Measurements from ENCODE around the gene PCCA. TPM values are rescaled to one million over a fixed set of nuclear protein-coding genes. Genes with fewer than 3 reads are reported as not detected.
A peak's percentile ranks its signal among the peaks of the same experiment; 100 is the strongest.

PCCA gene
- total and polyA plus RNA-seq, 12 donors, result 27.6 to 176 (median 97.7) TPM

GRCh38 chr13:100544866-100545683 lies 456.2 kb downstream of the PCCA start:
- intact Hi-C loops (cut with DNase I), result no loop called here
- Histone ChIP-seq H3K9me3 (replicated peaks in 1 of 3) (no peaks in the 10 kb centered on the region), H3K4me3 (peak overlapping the region in 1 of 4 donors; percentile 0), H3K36me3 (replicated peaks in 1 of 2) (no peaks in the 10 kb centered on the region), H3K27me3 (no peaks in the 10 kb centered on the region), H3K27ac (peak overlapping the region in 1 of 5 donors; percentile 1), H3K4me1 (replicated peaks in 1 of 2) (peaks cover 0 to 11% of the 10 kb centered on the region in 2 donors)
- 74 to 86% (median 83%) methylated on average over 6 to 22 of the region's 22 CpGs for WGBS, 4 donors
- DNase-seq, result peak in 3 of 7 donors; percentile 28 to 65 (median 31)
- TF ChIP-seq POLR2A (IDR thresholded peaks at IDR 0.05), result no peak
- TF ChIP-seq, protein P1, sequence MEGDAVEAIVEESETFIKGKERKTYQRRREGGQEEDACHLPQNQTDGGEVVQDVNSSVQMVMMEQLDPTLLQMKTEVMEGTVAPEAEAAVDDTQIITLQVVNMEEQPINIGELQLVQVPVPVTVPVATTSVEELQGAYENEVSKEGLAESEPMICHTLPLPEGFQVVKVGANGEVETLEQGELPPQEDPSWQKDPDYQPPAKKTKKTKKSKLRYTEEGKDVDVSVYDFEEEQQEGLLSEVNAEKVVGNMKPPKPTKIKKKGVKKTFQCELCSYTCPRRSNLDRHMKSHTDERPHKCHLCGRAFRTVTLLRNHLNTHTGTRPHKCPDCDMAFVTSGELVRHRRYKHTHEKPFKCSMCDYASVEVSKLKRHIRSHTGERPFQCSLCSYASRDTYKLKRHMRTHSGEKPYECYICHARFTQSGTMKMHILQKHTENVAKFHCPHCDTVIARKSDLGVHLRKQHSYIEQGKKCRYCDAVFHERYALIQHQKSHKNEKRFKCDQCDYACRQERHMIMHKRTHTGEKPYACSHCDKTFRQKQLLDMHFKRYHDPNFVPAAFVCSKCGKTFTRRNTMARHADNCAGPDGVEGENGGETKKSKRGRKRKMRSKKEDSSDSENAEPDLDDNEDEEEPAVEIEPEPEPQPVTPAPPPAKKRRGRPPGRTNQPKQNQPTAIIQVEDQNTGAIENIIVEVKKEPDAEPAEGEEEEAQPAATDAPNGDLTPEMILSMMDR (IDR thresholded peaks at IDR 0.05), result no peak

DNA sequence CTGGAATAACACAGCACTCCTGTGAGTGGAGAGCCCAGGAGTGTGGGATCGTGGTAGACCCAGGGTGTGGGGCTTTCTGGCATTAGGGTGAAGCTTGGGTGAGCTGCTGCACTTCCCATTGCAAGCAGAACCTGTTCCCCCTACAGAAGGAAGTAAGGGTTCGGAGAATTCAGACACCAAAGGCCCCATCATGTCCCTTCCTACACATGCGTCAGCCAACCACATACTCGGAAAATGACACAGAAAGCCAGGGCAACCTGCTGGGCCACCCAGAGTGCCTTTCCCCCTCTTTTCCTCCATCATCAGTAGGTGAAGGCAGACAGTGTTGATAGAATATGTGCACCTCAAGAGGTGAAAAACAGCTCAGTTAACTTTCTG lies 456.8 kb downstream of the PCCA start:
- no peaks in the 10 kb centered on the region for H3K27me3 ChIP-seq
- no peak for DNase-seq
- H3K36me3 ChIP-seq (replicated peaks in 1 of 2), result no peaks in the 10 kb centered on the region
- no peak overlapping the region for H3K4me3 ChIP-seq
- no peak overlapping the region for H3K27ac ChIP-seq
- no peak for TF ChIP-seq POLR2A (IDR thresholded peaks at IDR 0.05)
- TF ChIP-seq, protein P1 (IDR thresholded peaks at IDR 0.05), result no peak
- H3K9me3 ChIP-seq (replicated peaks in 1 of 3), result no peaks in the 10 kb centered on the region
- intact Hi-C loops (cut with DNase I), result no loop called here
- H3K4me1 ChIP-seq (replicated peaks in 1 of 2), result peaks cover 0 to 11% of the 10 kb centered on the region in 2 donors
- WGBS, 4 donors, result 85 to 93% (median 89%) methylated on average over 4 of the region's 4 CpGs

DNA sequence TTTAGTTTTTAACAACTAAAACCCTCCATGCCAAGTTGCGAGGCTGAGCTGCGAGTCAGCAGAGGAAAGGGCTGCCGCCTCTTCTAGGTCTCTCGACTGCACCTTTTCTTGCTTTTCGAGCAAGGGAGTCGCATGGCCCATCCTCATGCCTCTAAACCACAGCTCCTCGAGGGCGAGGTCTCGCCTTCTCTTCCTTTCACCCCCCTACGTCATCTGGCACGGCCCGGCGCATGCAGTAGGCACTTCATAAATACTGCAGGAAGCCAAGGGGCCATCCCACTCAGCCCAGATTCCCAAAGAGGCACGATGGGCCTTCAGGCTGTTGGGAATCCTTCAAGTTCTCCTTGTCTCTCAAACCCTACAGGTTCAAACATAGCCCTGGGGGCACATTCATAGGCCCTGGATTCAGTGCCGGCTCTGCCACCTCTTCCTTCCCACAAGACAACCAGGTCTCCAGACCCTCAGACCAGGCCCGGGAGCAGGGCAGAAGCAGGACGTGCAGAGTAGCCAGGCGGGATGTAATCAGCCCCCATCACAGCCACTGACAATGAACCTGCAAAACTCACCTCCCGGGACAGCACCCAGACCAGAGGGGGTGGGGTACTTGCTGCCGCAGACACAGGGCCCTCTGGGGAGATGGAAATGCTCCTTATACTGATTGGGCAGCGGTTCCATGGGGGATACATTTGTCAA lies 458.0 kb downstream of the PCCA start:
- H3K4me3 ChIP-seq, result no peak overlapping the region
- peaks cover 0 to 11% of the 10 kb centered on the region in 2 donors for H3K4me1 ChIP-seq (replicated peaks in 1 of 2)
- WGBS, 4 donors, result 94 to 99% (median 98%) methylated on average over 20 to 21 of the region's 21 CpGs
- no peaks in the 10 kb centered on the region for H3K9me3 ChIP-seq (replicated peaks in 1 of 3)
- intact Hi-C loops (cut with DNase I), result no loop called here
- peak in 1 of 7 donors; percentile 46 for DNase-seq
- no peaks in the 10 kb centered on the region for H3K36me3 ChIP-seq (replicated peaks in 1 of 2)
- H3K27ac ChIP-seq, result no peak overlapping the region
- no peak for TF ChIP-seq POLR2A (IDR thresholded peaks at IDR 0.05)
- TF ChIP-seq, protein P1 (IDR thresholded peaks at IDR 0.05), result no peak
- H3K27me3 ChIP-seq, result no peaks in the 10 kb centered on the region

DNA sequence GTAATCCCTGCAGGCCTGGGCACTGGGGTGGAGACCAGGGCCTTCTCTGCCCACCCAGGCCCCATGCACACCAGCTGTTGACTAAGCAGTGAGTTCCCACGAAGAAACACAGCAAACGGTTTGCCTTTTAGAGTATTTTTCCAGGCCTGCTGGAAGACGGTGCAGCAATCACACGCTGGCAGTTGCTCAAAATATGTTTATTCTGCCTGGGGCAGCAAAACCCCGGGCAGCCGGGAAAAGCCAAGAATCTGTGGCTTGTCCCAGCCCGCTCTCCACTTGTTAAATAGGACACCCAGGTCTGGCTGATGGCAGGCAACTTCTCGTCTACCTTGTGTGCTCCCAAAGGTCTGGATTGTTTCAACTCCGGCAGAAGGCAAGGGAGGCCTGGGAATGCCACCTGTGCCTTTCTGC lies 458.9 kb downstream of the PCCA start:
- TF ChIP-seq, protein P1 (IDR thresholded peaks at IDR 0.05), result no peak
- no peak for TF ChIP-seq POLR2A (IDR thresholded peaks at IDR 0.05)
- Histone ChIP-seq H3K4me3 (no peak overlapping the region), H3K4me1 (replicated peaks in 1 of 2) (peaks cover 0 to 11% of the 10 kb centered on the region in 2 donors), H3K36me3 (replicated peaks in 1 of 2) (no peaks in the 10 kb centered on the region), H3K27me3 (no peaks in the 10 kb centered on the region), H3K27ac (peak overlapping the region in 2 of 5 donors; percentile 6), H3K9me3 (replicated peaks in 1 of 3) (no peaks in the 10 kb centered on the region)
- intact Hi-C loops (cut with DNase I), result no loop called here
- WGBS, 4 donors, result 50 to 78% (median 72%) methylated on average over 6 to 9 of the region's 9 CpGs
- DNase-seq, result peak in 1 of 7 donors; percentile 70

Measured in adrenal gland (tissue), 12 donors.